HepG2 (cell line): ENCODE data around the gene DDX4.
"Not testable (repeated sequence)": the region's sequence is repeated elsewhere in the genome, so short reads cannot be mapped to it uniquely, and the experiment has no call there.

Experiments
- MAFK ChIP-seq, 2 experiments: IDR thresholded peaks in 1 of 2; conservative IDR thresholded peaks in 1 of 2; 2 replicates each; pipeline ENCODE4 v1.6.1; 2011; ENCODE audit warnings: improper control_type of control experiment in 2 of 2, low read length in 2 of 2
- PRPF4 ChIP-seq: fragments of 200-400 bp; formaldehyde crosslinking; IDR thresholded peaks from 2 replicates; pipeline ENCODE4 v1.6.1; 2016; ENCODE audit warnings: low read length, low read depth; ENCODE audit not compliant: poor library complexity, severe bottlenecking
- RFX5 ChIP-seq: IDR thresholded peaks from 2 replicates; pipeline ENCODE4 v1.6.1; 2011; ENCODE audit warnings: low read depth, low read length, improper control_type of control experiment
- SALL1 ChIP-seq: sonication (generic); formaldehyde crosslinking; IDR thresholded peaks from 2 replicates; pipeline ENCODE4 v1.8.0; 2022; ENCODE audit warnings: mild to moderate bottlenecking, missing genetic modification reagents
- TARDBP ChIP-seq: sonication (generic); formaldehyde crosslinking; IDR thresholded peaks from 2 replicates; pipeline ENCODE4 v1.8.0; 2022; ENCODE audit warnings: mild to moderate bottlenecking, missing genetic modification reagents
- ZBTB20 ChIP-seq: sonication (generic); formaldehyde crosslinking; IDR thresholded peaks from 2 replicates; pipeline ENCODE4 v1.8.1; 2023; ENCODE audit warnings: missing genetic modification reagents, low read depth, mild to moderate bottlenecking, borderline replicate concordance
- ZKSCAN1 ChIP-seq: fragments of 150-350 bp; IDR thresholded peaks from 2 replicates; pipeline ENCODE4 v1.6.1; 2014; ENCODE audit warnings: low read length
- TF ChIP-seq, protein P1 (sequence below): sonication (generic); formaldehyde crosslinking; conservative IDR thresholded peaks from 2 replicates; pipeline ENCODE4 v1.4.0; 2020; ENCODE audit warnings: missing genetic modification reagents
- TF ChIP-seq, protein P2 (sequence below): sonication (generic); formaldehyde crosslinking; IDR thresholded peaks from 2 replicates; pipeline ENCODE4 v1.4.0; 2020; ENCODE audit warnings: missing genetic modification reagents, borderline replicate concordance
- TF ChIP-seq, protein P3 (sequence below): sonication (generic); formaldehyde crosslinking; IDR thresholded peaks from 2 replicates; pipeline ENCODE4 v1.5.0; 2020; ENCODE audit warnings: mild to moderate bottlenecking, missing genetic modification reagents, moderate library complexity
- TF ChIP-seq, protein P4 (sequence below): sonication (generic); formaldehyde crosslinking; conservative IDR thresholded peaks from 2 replicates; pipeline ENCODE4 v1.5.0; 2020; ENCODE audit warnings: missing genetic modification reagents
- TF ChIP-seq, protein P5 (sequence below): sonication (generic); formaldehyde crosslinking; IDR thresholded peaks from 2 replicates; pipeline ENCODE4 v1.8.1; 2022; ENCODE audit warnings: mild to moderate bottlenecking, missing genetic modification reagents

DNA sequence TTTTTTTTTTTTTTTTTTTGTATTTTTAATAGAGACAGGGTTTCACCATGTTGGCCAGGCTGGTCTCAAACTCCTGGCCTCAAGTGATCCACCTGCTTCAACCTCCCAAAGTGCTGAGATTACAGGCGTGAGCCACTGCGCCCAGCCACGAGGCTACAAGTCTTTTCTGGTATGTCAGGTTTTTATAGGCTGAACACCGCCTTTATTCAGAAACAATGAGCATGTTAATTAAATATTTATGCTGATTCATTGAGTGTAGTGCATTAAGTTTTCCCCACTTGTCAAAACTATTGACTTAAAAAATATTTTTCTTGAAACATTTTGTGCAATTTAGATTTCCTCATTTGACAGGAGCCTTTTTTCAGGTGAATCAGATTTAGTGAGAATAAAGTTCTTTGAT is 78.1 kb downstream of the DDX4 start:
- TF ChIP-seq SALL1 (CRISPR knock-in tag); MAFK (conservative IDR thresholded peaks at IDR 0.05 in 1 of 2, IDR thresholded peaks at IDR 0.05 in 1 of 2; ENCODE audit: low read length in 2 of 2); RFX5; ZBTB20; ZKSCAN1; TARDBP (CRISPR knock-in tag); PRPF4: not testable (repeated sequence)
- TF ChIP-seq, protein P1, sequence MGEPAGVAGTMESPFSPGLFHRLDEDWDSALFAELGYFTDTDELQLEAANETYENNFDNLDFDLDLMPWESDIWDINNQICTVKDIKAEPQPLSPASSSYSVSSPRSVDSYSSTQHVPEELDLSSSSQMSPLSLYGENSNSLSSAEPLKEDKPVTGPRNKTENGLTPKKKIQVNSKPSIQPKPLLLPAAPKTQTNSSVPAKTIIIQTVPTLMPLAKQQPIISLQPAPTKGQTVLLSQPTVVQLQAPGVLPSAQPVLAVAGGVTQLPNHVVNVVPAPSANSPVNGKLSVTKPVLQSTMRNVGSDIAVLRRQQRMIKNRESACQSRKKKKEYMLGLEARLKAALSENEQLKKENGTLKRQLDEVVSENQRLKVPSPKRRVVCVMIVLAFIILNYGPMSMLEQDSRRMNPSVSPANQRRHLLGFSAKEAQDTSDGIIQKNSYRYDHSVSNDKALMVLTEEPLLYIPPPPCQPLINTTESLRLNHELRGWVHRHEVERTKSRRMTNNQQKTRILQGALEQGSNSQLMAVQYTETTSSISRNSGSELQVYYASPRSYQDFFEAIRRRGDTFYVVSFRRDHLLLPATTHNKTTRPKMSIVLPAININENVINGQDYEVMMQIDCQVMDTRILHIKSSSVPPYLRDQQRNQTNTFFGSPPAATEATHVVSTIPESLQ (CRISPR knock-in tag), result not testable (repeated sequence)
- TF ChIP-seq, protein P2, sequence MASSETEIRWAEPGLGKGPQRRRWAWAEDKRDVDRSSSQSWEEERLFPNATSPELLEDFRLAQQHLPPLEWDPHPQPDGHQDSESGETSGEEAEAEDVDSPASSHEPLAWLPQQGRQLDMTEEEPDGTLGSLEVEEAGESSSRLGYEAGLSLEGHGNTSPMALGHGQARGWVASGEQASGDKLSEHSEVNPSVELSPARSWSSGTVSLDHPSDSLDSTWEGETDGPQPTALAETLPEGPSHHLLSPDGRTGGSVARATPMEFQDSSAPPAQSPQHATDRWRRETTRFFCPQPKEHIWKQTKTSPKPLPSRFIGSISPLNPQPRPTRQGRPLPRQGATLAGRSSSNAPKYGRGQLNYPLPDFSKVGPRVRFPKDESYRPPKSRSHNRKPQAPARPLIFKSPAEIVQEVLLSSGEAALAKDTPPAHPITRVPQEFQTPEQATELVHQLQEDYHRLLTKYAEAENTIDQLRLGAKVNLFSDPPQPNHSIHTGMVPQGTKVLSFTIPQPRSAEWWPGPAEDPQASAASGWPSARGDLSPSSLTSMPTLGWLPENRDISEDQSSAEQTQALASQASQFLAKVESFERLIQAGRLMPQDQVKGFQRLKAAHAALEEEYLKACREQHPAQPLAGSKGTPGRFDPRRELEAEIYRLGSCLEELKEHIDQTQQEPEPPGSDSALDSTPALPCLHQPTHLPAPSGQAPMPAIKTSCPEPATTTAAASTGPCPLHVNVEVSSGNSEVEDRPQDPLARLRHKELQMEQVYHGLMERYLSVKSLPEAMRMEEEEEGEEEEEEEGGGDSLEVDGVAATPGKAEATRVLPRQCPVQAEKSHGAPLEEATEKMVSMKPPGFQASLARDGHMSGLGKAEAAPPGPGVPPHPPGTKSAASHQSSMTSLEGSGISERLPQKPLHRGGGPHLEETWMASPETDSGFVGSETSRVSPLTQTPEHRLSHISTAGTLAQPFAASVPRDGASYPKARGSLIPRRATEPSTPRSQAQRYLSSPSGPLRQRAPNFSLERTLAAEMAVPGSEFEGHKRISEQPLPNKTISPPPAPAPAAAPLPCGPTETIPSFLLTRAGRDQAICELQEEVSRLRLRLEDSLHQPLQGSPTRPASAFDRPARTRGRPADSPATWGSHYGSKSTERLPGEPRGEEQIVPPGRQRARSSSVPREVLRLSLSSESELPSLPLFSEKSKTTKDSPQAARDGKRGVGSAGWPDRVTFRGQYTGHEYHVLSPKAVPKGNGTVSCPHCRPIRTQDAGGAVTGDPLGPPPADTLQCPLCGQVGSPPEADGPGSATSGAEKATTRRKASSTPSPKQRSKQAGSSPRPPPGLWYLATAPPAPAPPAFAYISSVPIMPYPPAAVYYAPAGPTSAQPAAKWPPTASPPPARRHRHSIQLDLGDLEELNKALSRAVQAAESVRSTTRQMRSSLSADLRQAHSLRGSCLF, result not testable (repeated sequence)
- TF ChIP-seq, protein P3, sequence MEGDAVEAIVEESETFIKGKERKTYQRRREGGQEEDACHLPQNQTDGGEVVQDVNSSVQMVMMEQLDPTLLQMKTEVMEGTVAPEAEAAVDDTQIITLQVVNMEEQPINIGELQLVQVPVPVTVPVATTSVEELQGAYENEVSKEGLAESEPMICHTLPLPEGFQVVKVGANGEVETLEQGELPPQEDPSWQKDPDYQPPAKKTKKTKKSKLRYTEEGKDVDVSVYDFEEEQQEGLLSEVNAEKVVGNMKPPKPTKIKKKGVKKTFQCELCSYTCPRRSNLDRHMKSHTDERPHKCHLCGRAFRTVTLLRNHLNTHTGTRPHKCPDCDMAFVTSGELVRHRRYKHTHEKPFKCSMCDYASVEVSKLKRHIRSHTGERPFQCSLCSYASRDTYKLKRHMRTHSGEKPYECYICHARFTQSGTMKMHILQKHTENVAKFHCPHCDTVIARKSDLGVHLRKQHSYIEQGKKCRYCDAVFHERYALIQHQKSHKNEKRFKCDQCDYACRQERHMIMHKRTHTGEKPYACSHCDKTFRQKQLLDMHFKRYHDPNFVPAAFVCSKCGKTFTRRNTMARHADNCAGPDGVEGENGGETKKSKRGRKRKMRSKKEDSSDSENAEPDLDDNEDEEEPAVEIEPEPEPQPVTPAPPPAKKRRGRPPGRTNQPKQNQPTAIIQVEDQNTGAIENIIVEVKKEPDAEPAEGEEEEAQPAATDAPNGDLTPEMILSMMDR (CRISPR knock-in tag), result not testable (repeated sequence)
- TF ChIP-seq, protein P4, sequence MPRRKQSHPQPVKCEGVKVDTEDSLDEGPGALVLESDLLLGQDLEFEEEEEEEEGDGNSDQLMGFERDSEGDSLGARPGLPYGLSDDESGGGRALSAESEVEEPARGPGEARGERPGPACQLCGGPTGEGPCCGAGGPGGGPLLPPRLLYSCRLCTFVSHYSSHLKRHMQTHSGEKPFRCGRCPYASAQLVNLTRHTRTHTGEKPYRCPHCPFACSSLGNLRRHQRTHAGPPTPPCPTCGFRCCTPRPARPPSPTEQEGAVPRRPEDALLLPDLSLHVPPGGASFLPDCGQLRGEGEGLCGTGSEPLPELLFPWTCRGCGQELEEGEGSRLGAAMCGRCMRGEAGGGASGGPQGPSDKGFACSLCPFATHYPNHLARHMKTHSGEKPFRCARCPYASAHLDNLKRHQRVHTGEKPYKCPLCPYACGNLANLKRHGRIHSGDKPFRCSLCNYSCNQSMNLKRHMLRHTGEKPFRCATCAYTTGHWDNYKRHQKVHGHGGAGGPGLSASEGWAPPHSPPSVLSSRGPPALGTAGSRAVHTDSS (CRISPR knock-in tag), result not testable (repeated sequence)
- TF ChIP-seq, protein P5, sequence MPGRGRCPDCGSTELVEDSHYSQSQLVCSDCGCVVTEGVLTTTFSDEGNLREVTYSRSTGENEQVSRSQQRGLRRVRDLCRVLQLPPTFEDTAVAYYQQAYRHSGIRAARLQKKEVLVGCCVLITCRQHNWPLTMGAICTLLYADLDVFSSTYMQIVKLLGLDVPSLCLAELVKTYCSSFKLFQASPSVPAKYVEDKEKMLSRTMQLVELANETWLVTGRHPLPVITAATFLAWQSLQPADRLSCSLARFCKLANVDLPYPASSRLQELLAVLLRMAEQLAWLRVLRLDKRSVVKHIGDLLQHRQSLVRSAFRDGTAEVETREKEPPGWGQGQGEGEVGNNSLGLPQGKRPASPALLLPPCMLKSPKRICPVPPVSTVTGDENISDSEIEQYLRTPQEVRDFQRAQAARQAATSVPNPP (CRISPR knock-in tag), result not testable (repeated sequence)
